HG03159 (cell line): ENCODE measurements around the gene KCNH1.

Source experiments
- ATAC-seq: cut with Tn5 transposase; IDR thresholded peaks from one replicate; pipeline ENCODE4 v1.9.1; 2021; ENCODE audit warnings: mild to moderate bottlenecking, moderate library complexity; ENCODE audit not compliant: unreplicated experiment

KCNH1 gene

GRCh38 chr1:210730023-210730422, 403.9 kb downstream of the KCNH1 start:
- no peak for ATAC-seq

GRCh38 chr1:210728437-210729149, 405.4 kb downstream of the KCNH1 start:
- no peak for ATAC-seq

- no peak for ATAC-seq
Measured at GRCh38 chr1:210727709-210728108, 406.2 kb downstream of the KCNH1 start.

GRCh38 chr1:210726621-210727020, 407.3 kb downstream of the KCNH1 start:
- ATAC-seq, result peak; percentile 63

GRCh38 chr1:210724768-210725167, 409.2 kb downstream of the KCNH1 start:
- no peak for ATAC-seq

- no peak for ATAC-seq
Measured at GRCh38 chr1:210723646-210724045, 410.3 kb downstream of the KCNH1 start.

- no peak for ATAC-seq
Measured at GRCh38 chr1:210722410-210723081, 411.4 kb downstream of the KCNH1 start.

- no peak for ATAC-seq
Measured at GRCh38 chr1:210715072-210715471, 418.9 kb downstream of the KCNH1 start.

- no peak for ATAC-seq
Measured at GRCh38 chr1:210711825-210712612, 421.9 kb downstream of the KCNH1 start.

GRCh38 chr1:210709701-210710100, 424.2 kb downstream of the KCNH1 start:
- no peak for ATAC-seq

GRCh38 chr1:210707300-210708240, 426.4 kb downstream of the KCNH1 start:
- no peak for ATAC-seq

GRCh38 chr1:210706246-210706645, 427.7 kb downstream of the KCNH1 start:
- no peak for ATAC-seq

GRCh38 chr1:210705086-210705485, 428.9 kb downstream of the KCNH1 start:
- ATAC-seq, result no peak

- ATAC-seq, result no peak
Measured at GRCh38 chr1:210703593-210703992, 430.4 kb downstream of the KCNH1 start.

- no peak for ATAC-seq
Measured at GRCh38 chr1:210702506-210702905, 431.4 kb downstream of the KCNH1 start.

- no peak for ATAC-seq
Measured at GRCh38 chr1:210700511-210700910, 433.4 kb downstream of the KCNH1 start.

GRCh38 chr1:210700083-210700482, 433.9 kb downstream of the KCNH1 start:
- ATAC-seq, result no peak

- no peak for ATAC-seq
Measured at GRCh38 chr1:210698661-210699060, 435.3 kb downstream of the KCNH1 start.

- ATAC-seq, result no peak
Measured at GRCh38 chr1:210697185-210697584, 436.8 kb downstream of the KCNH1 start.

GRCh38 chr1:210696709-210697108, 437.2 kb downstream of the KCNH1 start:
- ATAC-seq, result peak; percentile 93

GRCh38 chr1:210695026-210695425, 438.9 kb downstream of the KCNH1 start:
- no peak for ATAC-seq
